HepG2 (cell line): ENCODE measurements around the gene RANBP3. TPM values are rescaled to one million over a fixed set of nuclear protein-coding genes. Genes with fewer than 3 reads are reported as not detected.

Experiments
- GABPA ChIP-seq, 2 experiments: IDR thresholded peaks; 2 replicates each; pipeline ENCODE4 v1.6.1; 2011 to 2016; ENCODE audit warnings: low read depth in 2 of 2, low read length in 1 of 2, missing biosample characterization in 1 of 2, missing genetic modification characterization in 1 of 2
- NCOA1 ChIP-seq: sonication (generic); formaldehyde crosslinking; IDR thresholded peaks from 2 replicates; pipeline ENCODE4 v1.9.0; 2021; ENCODE audit warnings: missing genetic modification reagents
- ZFP62 ChIP-seq: sonication (generic); formaldehyde crosslinking; IDR thresholded peaks from 2 replicates; pipeline ENCODE4 v1.4.0; 2020; ENCODE audit warnings: missing genetic modification reagents
- polyA plus RNA-seq, 8 experiments: library from polyadenylated mRNA; depleted of rRNA in 3 of 8; stranded (reverse) in 7 of 8; unstranded in 1 of 8; fragments of >200 nt; fragmentation: Illumina TruSeq in 4 of 8; extraction: Trizol in 4 of 8; gene quantifications; 2 replicates each; pipeline versions ENCODE4 v1.2.1 to v1.2.3, GENCODE V29; 2011 to 2016; ENCODE audit warnings: low read depth in 4 of 8, missing spikeins in 1 of 8, mixed read lengths in 1 of 8; ENCODE audit not compliant: insufficient read depth in 1 of 8
- total RNA-seq, 5 experiments: library from RNA; depleted of rRNA; stranded (reverse); fragments of >200 nt; fragmentation: Illumina TruSeq; extraction: Trizol; gene quantifications; 2 replicates each; pipeline ENCODE4 v1.2.3, GENCODE V29; 2016; ENCODE audit warnings: low read depth in 1 of 5
- TF ChIP-seq, protein P1 (sequence below): sonication (generic); formaldehyde crosslinking; IDR thresholded peaks from 2 replicates; pipeline ENCODE4 v1.9.0; 2022; ENCODE audit warnings: low read depth, missing genetic modification reagents
- TF ChIP-seq, protein P2 (sequence below): sonication (generic); formaldehyde crosslinking; IDR thresholded peaks from 2 replicates; pipeline ENCODE4 v1.5.1; 2020; ENCODE audit warnings: mild to moderate bottlenecking, missing genetic modification reagents
- TF ChIP-seq, protein P3 (sequence below), 2 experiments: fragments of 450-650 bp in 1 of 2; sonication (generic) in 1 of 2; formaldehyde crosslinking; IDR thresholded peaks; 2 replicates each; pipeline versions ENCODE4 v1.5.0 to v1.8.0; 2020 to 2022; ENCODE audit warnings: mild to moderate bottlenecking in 1 of 2, missing genetic modification reagents in 1 of 2
- TF ChIP-seq, protein P4 (sequence below): sonication (generic); formaldehyde crosslinking; IDR thresholded peaks from 2 replicates; pipeline ENCODE4 v1.8.1; 2023; ENCODE audit warnings: mild to moderate bottlenecking, moderate library complexity, missing genetic modification reagents

The RANBP3 gene
- total and polyA plus RNA-seq, 2 of the 13 experiments (the other 11 are each of a cell fraction or from before 2014, with no cell fraction given): 39.5 to 149 TPM

DNA sequence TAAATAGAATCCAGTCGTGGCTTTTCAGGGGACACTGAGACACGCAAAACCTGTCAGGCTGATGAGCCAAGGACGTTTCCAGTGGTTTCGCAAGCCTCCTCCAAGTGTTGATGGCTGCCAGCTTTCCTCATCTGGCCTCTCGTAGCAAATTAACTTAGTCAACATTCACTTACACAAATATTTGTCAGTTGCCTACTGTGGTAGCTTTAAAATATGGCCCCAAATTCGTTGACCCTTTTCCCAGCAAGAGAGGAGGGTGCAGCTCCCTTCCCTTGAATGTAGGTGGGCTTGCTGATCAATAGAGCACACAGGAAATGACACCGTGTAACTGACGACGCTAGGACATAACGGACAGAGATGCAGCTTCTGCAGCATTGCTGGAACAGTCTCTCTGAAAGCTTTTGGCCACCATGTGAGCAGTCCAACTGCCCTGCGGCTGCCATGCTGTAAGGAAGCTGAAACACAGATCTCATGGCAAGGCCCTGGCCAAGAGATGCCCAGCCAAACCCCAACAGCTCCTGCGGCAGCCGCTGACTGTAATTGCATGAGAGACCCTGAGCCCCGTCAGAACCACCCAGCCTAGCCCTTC is 5.5 kb upstream of the RANBP3 start (continued):
- TF ChIP-seq, protein P1, sequence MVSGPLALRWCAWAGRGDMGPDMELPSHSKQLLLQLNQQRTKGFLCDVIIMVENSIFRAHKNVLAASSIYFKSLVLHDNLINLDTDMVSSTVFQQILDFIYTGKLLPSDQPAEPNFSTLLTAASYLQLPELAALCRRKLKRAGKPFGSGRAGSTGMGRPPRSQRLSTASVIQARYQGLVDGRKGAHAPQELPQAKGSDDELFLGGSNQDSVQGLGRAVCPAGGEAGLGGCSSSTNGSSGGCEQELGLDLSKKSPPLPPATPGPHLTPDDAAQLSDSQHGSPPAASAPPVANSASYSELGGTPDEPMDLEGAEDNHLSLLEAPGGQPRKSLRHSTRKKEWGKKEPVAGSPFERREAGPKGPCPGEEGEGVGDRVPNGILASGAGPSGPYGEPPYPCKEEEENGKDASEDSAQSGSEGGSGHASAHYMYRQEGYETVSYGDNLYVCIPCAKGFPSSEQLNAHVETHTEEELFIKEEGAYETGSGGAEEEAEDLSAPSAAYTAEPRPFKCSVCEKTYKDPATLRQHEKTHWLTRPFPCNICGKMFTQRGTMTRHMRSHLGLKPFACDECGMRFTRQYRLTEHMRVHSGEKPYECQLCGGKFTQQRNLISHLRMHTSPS: no peak
- TF ChIP-seq ZFP62 (CRISPR knock-in tag): no peak
- TF ChIP-seq, protein P2, sequence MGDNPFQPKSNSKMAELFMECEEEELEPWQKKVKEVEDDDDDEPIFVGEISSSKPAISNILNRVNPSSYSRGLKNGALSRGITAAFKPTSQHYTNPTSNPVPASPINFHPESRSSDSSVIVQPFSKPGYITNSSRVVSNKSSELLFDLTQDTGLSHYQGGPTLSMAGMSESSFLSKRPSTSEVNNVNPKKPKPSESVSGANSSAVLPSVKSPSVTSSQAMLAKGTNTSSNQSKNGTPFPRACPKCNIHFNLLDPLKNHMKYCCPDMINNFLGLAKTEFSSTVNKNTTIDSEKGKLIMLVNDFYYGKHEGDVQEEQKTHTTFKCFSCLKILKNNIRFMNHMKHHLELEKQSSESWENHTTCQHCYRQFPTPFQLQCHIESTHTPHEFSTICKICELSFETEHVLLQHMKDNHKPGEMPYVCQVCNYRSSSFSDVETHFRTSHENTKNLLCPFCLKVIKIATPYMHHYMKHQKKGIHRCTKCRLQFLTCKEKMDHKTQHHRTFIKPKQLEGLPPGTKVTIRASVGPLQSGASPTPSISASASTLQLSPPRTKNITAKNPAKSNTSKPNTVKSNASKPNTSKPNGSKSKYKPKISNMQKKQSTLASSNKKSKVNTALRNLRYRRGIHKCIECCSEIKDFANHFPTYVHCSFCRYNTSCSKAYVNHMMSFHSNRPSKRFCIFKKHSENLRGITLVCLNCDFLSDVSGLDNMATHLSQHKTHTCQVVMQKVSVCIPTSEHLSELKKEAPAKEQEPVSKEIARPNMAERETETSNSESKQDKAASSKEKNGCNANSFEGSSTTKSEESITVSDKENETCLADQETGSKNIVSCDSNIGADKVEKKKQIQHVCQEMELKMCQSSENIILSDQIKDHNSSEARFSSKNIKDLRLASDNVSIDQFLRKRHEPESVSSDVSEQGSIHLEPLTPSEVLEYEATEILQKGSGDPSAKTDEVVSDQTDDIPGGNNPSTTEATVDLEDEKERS (CRISPR knock-in tag): 0 out of 2 replicates have a peak, but pooled peaks have one; percentile 18
- no peak for TF ChIP-seq GABPA (IDR thresholded peaks at IDR 0.05; ENCODE audit: low read depth, low read length)
- TF ChIP-seq GABPA (CRISPR knock-in tag; IDR thresholded peaks at IDR 0.05; ENCODE audit: low read depth): peak; percentile 68
- TF ChIP-seq NCOA1 (CRISPR knock-in tag): no peak
- TF ChIP-seq, protein P3, sequence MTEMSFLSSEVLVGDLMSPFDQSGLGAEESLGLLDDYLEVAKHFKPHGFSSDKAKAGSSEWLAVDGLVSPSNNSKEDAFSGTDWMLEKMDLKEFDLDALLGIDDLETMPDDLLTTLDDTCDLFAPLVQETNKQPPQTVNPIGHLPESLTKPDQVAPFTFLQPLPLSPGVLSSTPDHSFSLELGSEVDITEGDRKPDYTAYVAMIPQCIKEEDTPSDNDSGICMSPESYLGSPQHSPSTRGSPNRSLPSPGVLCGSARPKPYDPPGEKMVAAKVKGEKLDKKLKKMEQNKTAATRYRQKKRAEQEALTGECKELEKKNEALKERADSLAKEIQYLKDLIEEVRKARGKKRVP (CRISPR knock-in tag; IDR thresholded peaks at IDR 0.05): no peak
- TF ChIP-seq, protein P4, sequence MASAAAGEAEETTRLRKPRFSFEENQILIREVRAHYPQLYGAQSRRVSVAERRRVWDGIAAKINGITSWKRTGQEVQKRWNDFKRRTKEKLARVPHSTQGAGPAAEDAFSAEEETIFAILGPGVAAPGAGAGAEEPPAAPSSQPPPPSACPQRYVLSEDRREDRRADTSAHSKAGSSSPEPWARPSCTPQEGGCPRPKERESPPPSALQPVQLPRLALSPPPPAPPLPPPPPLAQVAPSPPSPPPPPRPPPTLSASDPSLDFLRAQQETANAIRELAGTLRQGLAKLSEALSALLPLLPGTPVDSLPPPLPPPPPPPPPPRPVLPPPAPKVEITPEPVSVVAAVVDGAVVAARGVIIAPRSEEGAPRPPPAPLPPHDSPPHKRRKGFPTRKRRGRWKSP (CRISPR knock-in tag): no peak
